OCI-LY7 (cell line): ENCODE results near the gene WNT7A.

Experiments
- CTCF ChIP-seq: fragments of 200-600 bp; sonication (generic); conservative IDR thresholded peaks from 2 replicates; pipeline ENCODE4 v1.5.1; 2014; ENCODE audit warnings: mild to moderate bottlenecking, antibody characterized with exemption, low read length, moderate library complexity, mixed read lengths
- EZH2phosphoT487 ChIP-seq: fragments of 200-600 bp; sonication (generic); IDR thresholded peaks from 2 replicates; pipeline ENCODE4 v1.6.1; 2018; ENCODE audit warnings: low read depth, borderline replicate concordance, mild to moderate bottlenecking, mixed run types, antibody characterized with exemption, low read length, moderate library complexity, mixed read lengths

GRCh38 chr3:13822871-13823585, 56.8 kb downstream of the WNT7A start:
- TF ChIP-seq CTCF, result no peak
- no peak for TF ChIP-seq EZH2phosphoT487
